ENCODE results near the gene AOPEP. TPM values are rescaled to one million over a fixed set of nuclear protein-coding genes. Genes with fewer than 3 reads are reported as not detected.

AOPEP gene
- polyA plus RNA-seq, 4 donors, result 50.1 to 59.7 (median 54.1) TPM

GRCh38 chr9:94974154-94974879 is 247.8 kb downstream of the AOPEP start:
- no peak for DNase-seq (ENCODE audit: low read depth in 4 of 4, low spot score in 2 of 4)

DNA sequence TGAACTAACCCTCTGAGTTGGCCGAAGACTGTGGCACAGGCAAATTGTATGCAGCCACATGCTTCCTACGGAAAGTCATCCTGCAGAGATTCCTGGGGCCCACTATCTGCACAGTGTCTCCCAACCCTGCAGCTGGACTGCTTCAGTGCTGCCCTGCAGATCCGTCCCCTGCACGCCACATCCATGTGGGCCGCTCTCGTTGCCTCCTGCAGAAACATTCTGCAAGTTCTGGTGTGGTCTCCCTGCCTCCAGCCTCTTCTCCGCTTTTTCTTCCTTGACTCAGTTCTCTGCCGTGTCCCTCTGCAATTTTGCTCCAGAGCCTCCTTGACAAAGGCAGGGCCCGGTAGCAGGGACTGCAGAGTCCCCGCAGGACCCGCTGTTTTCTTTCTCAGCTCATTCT is 249.0 kb downstream of the AOPEP start:
- DNase-seq (ENCODE audit: low read depth in 4 of 4, low spot score in 2 of 4), result no peak

- DNase-seq (ENCODE audit: low read depth in 4 of 4, low spot score in 2 of 4), result no peak
Measured at GRCh38 chr9:94976077-94976476, 249.6 kb downstream of the AOPEP start.

DNA sequence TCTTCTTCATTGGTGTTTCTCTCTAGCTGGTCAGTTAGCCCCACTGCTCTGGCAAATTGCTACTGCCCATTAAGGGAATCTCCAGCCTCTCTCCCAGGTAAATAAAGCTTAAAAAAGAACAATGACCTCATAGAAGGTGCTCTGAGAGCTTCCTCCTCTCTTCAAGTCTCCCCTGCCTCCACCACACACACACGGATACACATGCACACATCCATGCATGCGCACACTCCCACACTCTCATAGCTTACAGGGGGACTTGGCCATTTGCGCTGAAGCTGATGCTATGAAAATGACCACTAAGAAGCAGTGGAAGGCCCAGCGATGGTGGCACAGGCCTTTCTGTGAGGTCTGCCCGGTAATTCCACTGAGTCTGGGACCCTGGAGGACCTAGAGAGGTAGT is 250.9 kb downstream of the AOPEP start:
- no peak for DNase-seq (ENCODE audit: low read depth in 4 of 4, low spot score in 2 of 4)

DNA sequence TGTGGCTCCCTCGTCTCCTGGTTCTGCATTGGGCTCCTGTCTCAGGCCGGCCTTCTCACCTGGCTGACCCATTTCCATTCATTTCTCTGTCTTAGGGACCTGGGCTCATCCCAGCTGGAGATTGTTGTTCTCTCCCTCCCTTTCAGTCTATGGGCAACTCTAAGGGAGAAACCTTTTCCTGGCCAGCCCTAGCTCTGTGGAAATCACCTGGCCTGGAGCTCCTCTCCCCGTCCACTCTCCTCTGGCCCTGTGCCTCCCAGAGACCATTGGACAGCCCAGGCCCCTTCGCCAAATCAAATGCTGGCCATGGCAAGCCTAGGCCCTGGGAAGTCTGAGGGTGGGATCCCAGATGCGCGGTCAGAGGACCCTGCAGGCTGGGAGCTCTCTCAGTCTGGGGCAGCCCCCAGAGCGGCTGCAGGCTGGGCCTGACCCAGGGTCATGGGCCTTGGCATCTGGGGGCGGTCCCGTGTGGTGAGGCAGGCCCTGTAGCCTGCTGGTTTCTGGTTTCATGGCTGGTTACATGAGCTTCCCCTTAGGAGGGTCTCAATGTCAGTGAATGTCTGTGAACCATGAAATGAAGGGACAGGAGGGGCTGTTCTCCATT is 253.5 kb downstream of the AOPEP start:
- no peak for DNase-seq (ENCODE audit: low read depth in 4 of 4, low spot score in 2 of 4)

DNA sequence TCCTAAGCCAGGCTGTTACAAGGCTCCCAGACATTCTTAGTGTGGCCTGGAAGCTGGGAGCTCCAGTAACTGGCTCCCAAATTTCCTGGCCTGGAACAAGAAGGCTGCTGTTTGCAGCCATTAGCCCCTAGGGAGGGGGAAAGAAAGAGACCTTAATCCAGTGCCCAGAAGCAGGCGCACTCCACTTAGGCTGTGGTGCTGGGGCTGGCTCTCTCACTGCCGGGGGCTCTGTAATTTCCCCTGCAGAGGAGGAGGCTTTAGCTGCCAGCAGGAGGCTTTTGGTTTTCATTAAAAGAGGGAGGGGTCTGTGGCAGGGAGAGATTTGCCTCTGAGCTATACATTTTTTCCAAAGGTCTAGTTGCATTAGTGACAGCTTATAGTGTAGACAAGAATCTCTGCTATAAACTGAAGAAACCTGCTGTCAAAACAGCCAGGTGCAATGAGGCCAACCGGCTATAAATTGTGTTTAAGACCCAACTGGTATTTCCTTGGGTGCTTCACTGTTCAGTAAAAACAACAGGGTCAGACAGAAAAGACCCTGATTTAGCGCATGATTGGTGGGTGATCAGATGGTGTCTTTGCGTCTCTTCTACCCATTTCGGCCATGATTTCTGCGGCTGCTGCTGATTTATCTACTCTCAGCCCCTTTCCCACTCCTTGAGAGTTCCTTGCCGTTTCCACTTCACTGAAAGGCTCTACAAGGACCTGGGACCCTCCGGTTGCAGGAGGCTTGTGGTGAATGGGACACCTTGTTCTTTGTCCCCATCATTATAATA is 254.6 kb downstream of the AOPEP start:
- DNase-seq (ENCODE audit: low read depth in 4 of 4, low spot score in 2 of 4), result no peak

DNA sequence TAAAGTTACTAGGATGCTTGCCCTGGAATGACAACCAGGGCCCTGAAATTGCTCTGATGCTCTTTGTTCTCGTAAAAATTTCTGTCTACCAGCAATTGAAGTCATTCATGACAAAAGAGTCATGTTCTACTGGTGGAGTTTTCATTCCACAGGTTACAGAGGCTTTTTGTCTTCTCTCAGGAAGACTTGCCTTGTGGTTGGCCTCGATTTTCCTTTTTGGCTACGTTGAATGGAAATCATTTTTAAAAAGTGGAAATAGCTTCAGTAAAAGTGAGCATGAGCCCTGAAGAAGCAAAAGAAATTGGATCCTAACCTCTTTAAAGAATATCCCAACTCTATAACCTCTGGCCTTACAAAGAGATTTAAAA is 255.2 kb downstream of the AOPEP start:
- no peak for DNase-seq (ENCODE audit: low read depth in 4 of 4, low spot score in 2 of 4)

DNA sequence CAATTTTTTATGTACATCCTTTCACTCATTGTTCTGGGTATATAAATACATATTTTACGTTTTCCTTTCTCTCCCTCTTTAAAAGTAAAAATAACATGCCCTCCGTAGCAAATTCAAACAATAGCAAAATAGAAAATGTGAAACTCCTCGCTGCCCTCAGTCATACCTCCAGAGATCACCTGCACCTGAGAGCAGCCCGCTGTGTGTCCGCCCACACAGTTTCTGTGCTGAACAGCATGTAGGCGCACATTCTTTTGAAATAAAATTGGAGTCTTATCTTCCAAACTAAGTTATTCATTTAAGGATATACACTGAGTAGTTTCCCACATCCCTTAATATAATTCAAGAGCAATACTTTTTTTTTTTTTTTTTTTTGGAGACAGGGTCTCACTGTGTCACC is 255.7 kb downstream of the AOPEP start:
- DNase-seq (ENCODE audit: low read depth in 4 of 4, low spot score in 2 of 4), result no peak

DNA sequence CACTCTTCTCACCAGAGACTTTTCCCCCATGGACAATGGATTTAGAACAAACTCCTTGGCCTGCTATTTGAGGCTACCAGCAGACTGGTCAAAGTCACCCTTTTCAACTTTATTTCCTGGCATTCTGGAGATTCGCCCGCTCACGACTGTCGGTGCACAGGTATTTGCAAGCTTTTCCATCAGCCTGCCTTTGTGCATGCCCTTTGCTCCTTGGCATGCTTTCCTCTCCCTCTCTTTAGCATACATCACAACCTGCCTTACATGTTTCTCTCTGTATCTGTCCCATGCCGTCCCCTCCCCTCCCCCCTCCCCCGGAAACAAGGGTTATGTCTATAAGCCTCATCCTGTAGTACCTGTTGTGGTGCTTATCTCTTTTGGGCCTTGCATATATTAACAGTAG is 257.1 kb downstream of the AOPEP start:
- no peak for DNase-seq (ENCODE audit: low read depth in 4 of 4, low spot score in 2 of 4)

DNA sequence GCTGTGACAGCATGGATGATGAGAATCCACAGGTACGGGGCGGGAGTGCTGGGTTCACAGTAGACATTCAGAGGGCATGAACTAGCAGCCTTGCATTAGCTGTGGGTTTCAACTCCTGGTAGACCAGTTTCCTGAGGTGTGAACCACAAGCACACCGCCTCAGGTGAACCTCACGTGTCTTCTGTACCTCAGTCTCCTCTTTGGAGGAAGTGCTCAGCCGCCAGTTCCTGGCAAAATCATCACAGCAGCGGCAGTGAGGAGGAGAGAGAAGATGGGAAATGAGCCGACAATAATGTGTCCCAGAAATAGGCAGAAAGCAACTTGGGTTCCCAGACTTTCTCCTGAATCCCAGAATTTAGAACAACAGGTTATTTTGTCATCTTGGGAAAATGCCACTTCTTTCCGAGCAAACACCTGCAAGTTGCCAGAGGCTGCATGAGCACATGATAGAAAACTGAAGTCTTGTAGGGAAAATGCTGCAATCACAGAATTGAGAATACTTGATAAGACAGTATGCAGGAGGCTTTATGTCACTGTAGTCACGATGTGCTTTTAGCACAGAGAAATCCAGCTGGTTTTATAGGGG is 258.5 kb downstream of the AOPEP start:
- DNase-seq (ENCODE audit: low read depth in 4 of 4, low spot score in 2 of 4), result no peak

GRCh38 chr9:94985649-94986048 is 259.1 kb downstream of the AOPEP start:
- no peak for DNase-seq (ENCODE audit: low read depth in 4 of 4, low spot score in 2 of 4)

- no peak for DNase-seq (ENCODE audit: low read depth in 4 of 4, low spot score in 2 of 4)
Measured at GRCh38 chr9:94987731-94988130, 261.2 kb downstream of the AOPEP start.

GRCh38 chr9:94990897-94991561 is 264.5 kb downstream of the AOPEP start:
- DNase-seq (ENCODE audit: low read depth in 4 of 4, low spot score in 2 of 4), result no peak

DNA sequence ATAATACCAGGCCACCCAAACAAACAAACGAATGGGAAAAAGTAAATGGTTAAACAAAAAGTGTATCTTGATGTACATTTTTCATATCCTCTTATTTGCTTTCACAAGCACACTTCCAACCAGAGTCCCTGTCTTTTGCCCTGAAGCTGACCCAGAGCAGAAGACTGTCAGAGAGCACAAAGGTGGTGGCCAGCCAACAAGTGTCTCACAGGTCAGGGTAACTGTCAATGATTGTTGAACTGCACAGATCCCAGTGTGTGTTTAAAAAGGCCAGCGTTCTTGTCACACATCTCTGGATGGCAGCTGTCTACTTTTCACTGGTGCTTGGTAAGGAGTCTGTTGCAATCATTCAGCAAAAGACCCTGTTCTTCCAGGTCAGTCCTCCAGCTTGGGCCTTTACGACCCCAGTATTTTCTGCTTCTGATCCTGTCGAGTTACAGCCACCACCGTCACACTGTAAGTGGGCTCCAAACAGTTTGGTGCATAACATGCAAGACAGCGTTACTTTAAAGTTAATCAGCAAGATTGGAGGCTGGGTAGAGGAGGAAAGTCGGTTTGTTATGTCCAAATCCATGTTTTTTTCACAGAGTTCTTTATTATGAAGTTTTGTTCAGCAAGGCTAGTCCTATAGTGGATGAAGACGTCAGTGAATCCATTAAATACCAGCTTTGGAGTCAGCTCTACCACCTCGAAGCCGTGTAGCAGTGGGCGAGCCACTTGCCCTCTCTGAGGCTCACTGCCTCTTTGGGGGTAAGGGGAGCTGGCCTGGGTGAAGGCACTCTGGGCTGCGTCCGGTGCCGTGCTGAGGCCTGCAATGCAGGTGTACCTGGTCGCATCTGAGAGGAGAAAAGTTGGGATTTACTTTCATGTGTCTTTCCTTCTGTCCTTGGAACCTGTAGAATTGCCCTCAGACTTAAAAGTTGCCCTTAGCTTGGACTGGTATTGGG is 265.7 kb downstream of the AOPEP start:
- DNase-seq (ENCODE audit: low read depth in 4 of 4, low spot score in 2 of 4), result no peak

GRCh38 chr9:94993160-94993820 is 266.8 kb downstream of the AOPEP start:
- no peak for DNase-seq (ENCODE audit: low read depth in 4 of 4, low spot score in 2 of 4)

DNA sequence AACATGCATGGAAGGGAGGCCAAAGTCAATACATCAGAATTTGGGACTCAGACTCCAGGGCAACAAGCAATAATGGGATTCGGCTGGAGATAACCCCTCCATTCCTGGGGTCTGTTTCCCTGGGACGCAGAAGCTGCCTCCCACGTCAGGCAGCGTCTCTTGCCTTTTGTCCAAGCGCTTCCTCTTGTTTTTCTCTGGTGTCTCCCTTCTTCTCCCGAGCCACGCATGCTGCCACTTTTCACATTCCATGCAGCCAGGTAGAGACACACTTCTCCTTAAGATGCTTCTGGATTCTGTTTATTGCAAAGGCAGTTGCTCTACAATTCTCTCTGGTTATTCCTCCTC is 267.3 kb downstream of the AOPEP start:
- no peak for DNase-seq (ENCODE audit: low read depth in 4 of 4, low spot score in 2 of 4)

DNA sequence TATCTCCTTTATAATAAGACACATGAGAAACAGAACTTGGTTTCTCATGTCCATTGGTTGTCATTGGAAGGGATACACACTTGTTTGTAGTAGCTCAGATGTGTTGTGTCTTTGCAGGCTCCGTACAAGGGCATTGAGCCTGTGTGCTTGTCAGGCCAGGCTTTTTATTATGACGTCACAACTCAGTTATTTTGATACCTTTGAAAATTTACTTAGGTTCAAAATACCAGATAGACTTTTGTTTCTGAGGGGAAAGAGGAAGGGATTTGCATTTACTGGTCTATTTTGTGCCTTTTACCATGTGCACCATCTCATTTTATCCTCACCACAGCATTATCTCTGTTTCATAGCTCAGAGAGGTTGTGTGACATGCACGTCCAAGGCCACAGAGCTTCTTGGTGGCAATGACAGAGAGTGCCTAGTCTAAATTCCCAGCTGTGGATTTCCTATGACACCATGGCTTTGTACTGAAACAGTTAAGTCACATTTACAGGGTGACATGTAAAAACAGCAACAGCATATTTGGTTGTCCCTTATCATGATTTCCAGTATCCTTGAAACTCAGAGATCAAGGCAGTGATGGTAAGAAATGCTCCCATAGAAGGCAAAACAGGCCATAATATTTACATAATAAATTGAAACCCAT is 268.7 kb downstream of the AOPEP start:
- no peak for DNase-seq (ENCODE audit: low read depth in 4 of 4, low spot score in 2 of 4)

- DNase-seq (ENCODE audit: low read depth in 4 of 4, low spot score in 2 of 4), result no peak
Measured at GRCh38 chr9:94996641-94997040, 270.1 kb downstream of the AOPEP start.

DNA sequence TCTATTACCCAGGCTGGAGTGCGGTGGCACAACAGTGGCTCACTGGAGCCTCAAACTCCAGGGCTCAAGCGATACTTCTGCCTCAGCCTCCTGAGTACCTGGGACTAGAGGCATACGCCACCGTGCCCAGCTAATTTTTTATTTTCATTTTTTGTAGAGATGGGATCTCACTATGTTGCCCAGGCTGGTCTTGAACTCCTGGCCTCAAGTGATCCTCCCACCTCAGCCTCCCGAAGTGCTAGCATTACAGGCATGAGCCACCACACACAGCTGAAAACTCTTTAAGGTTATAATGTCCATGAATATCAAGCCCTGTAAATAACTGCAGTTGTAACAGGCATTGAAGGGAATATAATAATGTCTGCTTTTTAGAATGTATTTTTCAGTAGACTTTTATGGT is 271.2 kb downstream of the AOPEP start:
- no peak for DNase-seq (ENCODE audit: low read depth in 4 of 4, low spot score in 2 of 4)

Measured in left renal cortex interstitium (tissue), 4 donors.